H9 (cell line): Measurements from ENCODE around the gene NUP155. TPM values are rescaled to one million over a fixed set of nuclear protein-coding genes. Genes with fewer than 3 reads are reported as not detected.

Experiments used
- DNase-seq: peaks from one replicate; pipeline ENCODE4 v3.0.0-alpha.2; 2017
- H2AFZ ChIP-seq: one replicate; pipeline ENCODE4 v1.6.1; 2013; ENCODE audit warnings: mild to moderate bottlenecking, low read length, control low read depth, moderate library complexity
- H2AK5ac ChIP-seq: 2 replicates; pipeline ENCODE4 v1.6.1; 2013; ENCODE audit warnings: low read length, control low read depth, mixed read lengths; ENCODE audit not compliant: insufficient read length
- H2BK120ac ChIP-seq: one replicate; pipeline ENCODE4 v1.6.1; 2013; ENCODE audit warnings: low read depth, mild to moderate bottlenecking, low read length, control low read depth, inconsistent platforms; ENCODE audit not compliant: poor library complexity, severe bottlenecking
- H2BK12ac ChIP-seq: 2 replicates; pipeline ENCODE4 v1.6.1; 2013; ENCODE audit warnings: low read length, control low read depth, mixed read lengths, low read depth; ENCODE audit not compliant: insufficient read length
- H2BK15ac ChIP-seq: 2 replicates; pipeline ENCODE4 v1.6.1; 2013; ENCODE audit warnings: low read depth, low read length, control low read depth
- H2BK20ac ChIP-seq: one replicate; pipeline ENCODE4 v1.6.1; 2013; ENCODE audit warnings: low read depth, mild to moderate bottlenecking, low read length, control low read depth, inconsistent platforms; ENCODE audit not compliant: poor library complexity, severe bottlenecking
- H2BK5ac ChIP-seq: 2 replicates; pipeline ENCODE4 v1.6.1; 2013; ENCODE audit warnings: low read length, control low read depth, mixed read lengths; ENCODE audit not compliant: insufficient read length
- H3K14ac ChIP-seq: 2 replicates; pipeline ENCODE4 v1.6.1; 2013; ENCODE audit warnings: low read length, control low read depth; ENCODE audit not compliant: insufficient read depth
- H3K18ac ChIP-seq: 2 replicates; pipeline ENCODE4 v1.6.1; 2013; ENCODE audit warnings: low read depth, mild to moderate bottlenecking, mixed read lengths, low read length, control low read depth; ENCODE audit not compliant: insufficient read length
- H3K23ac ChIP-seq: 2 replicates; pipeline ENCODE4 v1.6.1; 2013; ENCODE audit warnings: low read length, control low read depth, mixed read lengths, low read depth; ENCODE audit not compliant: insufficient read length
- H3K23me2 ChIP-seq: 2 replicates; pipeline ENCODE4 v1.6.1; 2013; ENCODE audit warnings: low read depth, mild to moderate bottlenecking, mixed read lengths, low read length, control low read depth; ENCODE audit not compliant: insufficient read length, poor library complexity, severe bottlenecking
- H3K27ac ChIP-seq: 2 replicates; pipeline ENCODE4 v1.5.1; 2013; ENCODE audit warnings: low read length, control low read depth, mixed read lengths, low read depth; ENCODE audit not compliant: insufficient read length
- H3K27me3 ChIP-seq: 2 replicates; pipeline ENCODE4 v1.6.1; 2013; ENCODE audit warnings: low read length, control low read depth, inconsistent platforms; ENCODE audit not compliant: insufficient read depth
- H3K4ac ChIP-seq: 2 replicates; pipeline ENCODE4 v1.6.1; 2013; ENCODE audit warnings: low read depth, mild to moderate bottlenecking, control low read depth, inconsistent platforms, low read length, moderate library complexity
- H3K4me1 ChIP-seq: 2 replicates; pipeline ENCODE4 v1.6.1; 2013; ENCODE audit warnings: low read length, control low read depth, inconsistent platforms; ENCODE audit not compliant: insufficient read depth
- H3K4me2 ChIP-seq: 2 replicates; pipeline ENCODE4 v1.6.1; 2013; ENCODE audit warnings: low read length, control low read depth, mixed read lengths; ENCODE audit not compliant: insufficient read length, insufficient read depth
- H3K56ac ChIP-seq: 2 replicates; pipeline ENCODE4 v1.6.1; 2013; ENCODE audit warnings: low read depth, mild to moderate bottlenecking, mixed read lengths, low read length, control low read depth; ENCODE audit not compliant: insufficient read length
- H3K79me1 ChIP-seq: 2 replicates; pipeline ENCODE4 v1.6.1; 2013; ENCODE audit warnings: low read depth, mild to moderate bottlenecking, moderate library complexity, low read length, control low read depth, inconsistent platforms; ENCODE audit not compliant: insufficient read depth, poor library complexity, severe bottlenecking
- H3K79me2 ChIP-seq: 2 replicates; pipeline ENCODE4 v1.6.1; 2013; ENCODE audit warnings: low read length, control low read depth, inconsistent platforms; ENCODE audit not compliant: insufficient read depth
- H3K9ac ChIP-seq: 2 replicates; pipeline ENCODE4 v1.6.1; 2013; ENCODE audit warnings: low read length, control low read depth, mixed read lengths; ENCODE audit not compliant: insufficient read length; ENCODE audit errors: extremely low read depth
- H3K9me3 ChIP-seq: one replicate; pipeline ENCODE4 v1.6.1; 2013; ENCODE audit warnings: low read depth, low read length, inconsistent platforms; ENCODE audit not compliant: control insufficient read depth
- H3T11ph ChIP-seq: one replicate; pipeline ENCODE4 v1.6.1; 2013; ENCODE audit warnings: mild to moderate bottlenecking, low read length, control low read depth, inconsistent platforms
- H4K20me1 ChIP-seq: one replicate; pipeline ENCODE4 v1.6.1; 2013; ENCODE audit not compliant: control insufficient read depth, insufficient read length, insufficient read depth
- H4K5ac ChIP-seq: 2 replicates; pipeline ENCODE4 v1.6.1; 2013; ENCODE audit warnings: low read depth, mild to moderate bottlenecking, mixed read lengths, low read length, control low read depth; ENCODE audit not compliant: insufficient read length
- H4K8ac ChIP-seq: replicated peaks from 2 replicates; pipeline ENCODE4 v1.6.1; 2013; ENCODE audit warnings: low read length, control low read depth, mixed read lengths, low read depth; ENCODE audit not compliant: insufficient read length
- H4K91ac ChIP-seq: 2 replicates; pipeline ENCODE4 v1.6.1; 2013; ENCODE audit warnings: low read depth, mild to moderate bottlenecking, moderate library complexity, mixed read lengths, low read length, control low read depth; ENCODE audit not compliant: insufficient read length
- H3K27ac Mint-ChIP-seq, 3 experiments: 2 replicates in 2 of 3; 3 replicates in 1 of 3; pipeline ENCODE4 v1.8.0; 2020 to 2021; ENCODE audit warnings: mixed read lengths in 3 of 3, mild to moderate bottlenecking in 1 of 3, moderate library complexity in 1 of 3
- H3K27me3 Mint-ChIP-seq: 2 replicates; pipeline ENCODE4 v1.8.0; 2021; ENCODE audit warnings: low read depth, mild to moderate bottlenecking, moderate library complexity, mixed read lengths
- H3K36me3 Mint-ChIP-seq, 3 experiments: 2 replicates in 2 of 3; 3 replicates in 1 of 3; pipeline ENCODE4 v1.8.0; 2020 to 2021; ENCODE audit warnings: low read depth in 3 of 3, mixed read lengths in 3 of 3; ENCODE audit not compliant: insufficient read depth in 1 of 3
- H3K4me1 Mint-ChIP-seq, 2 experiments: 2 replicates each; pipeline ENCODE4 v1.8.0; 2020; ENCODE audit warnings: mixed read lengths in 2 of 2
- H3K4me3 Mint-ChIP-seq, 2 experiments: 2 replicates in 1 of 2; 3 replicates in 1 of 2; pipeline ENCODE4 v1.8.0; 2020 to 2021; ENCODE audit warnings: mild to moderate bottlenecking in 2 of 2, mixed read lengths in 2 of 2, moderate library complexity in 1 of 2
- H3K9me3 Mint-ChIP-seq, 2 experiments: 2 replicates in 1 of 2; 3 replicates in 1 of 2; pipeline ENCODE4 v1.8.0; 2020; ENCODE audit warnings: mild to moderate bottlenecking in 2 of 2, mixed read lengths in 2 of 2, moderate library complexity in 1 of 2
- WGBS: extraction: QIAGEN DNeasy Blood & Tissue Kit; methylation state at CpG from one replicate; pipeline ENCODE4 v1.1.7; 2013; ENCODE audit warnings: missing lambda C conversion rate, low lambda C conversion rate, mixed read lengths; ENCODE audit not compliant: insufficient read length; ENCODE audit errors: extremely low coverage; 5-methylcytosine and 5-hydroxymethylcytosine counted together
- total RNA-seq: library from RNA; stranded (reverse); gene quantifications from 2 replicates; pipeline ENCODE4 v1.2.1, GENCODE V29; 2021
- TF ChIP-seq, protein P1 (sequence below): fragments of 200-600 bp; sonication (generic); conservative IDR thresholded peaks from 3 replicates; pipeline ENCODE4 v1.8.0; 2021; ENCODE audit warnings: antibody characterized with exemption, mild to moderate bottlenecking

Gene NUP155
- total RNA-seq, 1 experiment from 2014 or later = 82.4 TPM

DNA sequence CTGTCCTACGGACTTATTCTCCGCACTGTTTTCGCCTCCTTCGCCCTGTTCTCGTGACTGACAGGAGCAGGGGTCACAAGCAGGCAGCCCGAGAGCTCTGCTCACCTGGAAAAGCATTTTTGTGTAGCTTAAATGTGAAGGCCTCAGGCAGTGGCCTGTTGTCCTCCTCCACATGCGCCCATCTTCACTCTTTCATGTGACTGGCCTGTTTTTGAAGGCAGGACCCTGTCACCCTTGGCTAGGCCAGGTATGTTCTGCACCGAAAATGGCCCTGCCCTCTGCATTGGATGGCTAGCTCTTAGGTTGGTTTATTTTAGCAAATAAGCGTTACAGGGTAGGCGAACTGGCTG is 121.1 kb downstream of the NUP155 start:
- Histone ChIP-seq H3K4me1 (no peaks in the 10 kb centered on the region), H3K56ac (no peak overlapping the region), H4K91ac (no peak overlapping the region), H3K79me1 (no peaks in the 10 kb centered on the region), H4K5ac (no peak overlapping the region), H3K23ac (no peak overlapping the region), H3K27me3 (no peaks in the 10 kb centered on the region), H3K14ac (no peak overlapping the region), H3K4ac (no peak overlapping the region), H2BK15ac (no peak overlapping the region), H3K79me2 (no peaks in the 10 kb centered on the region), H3K9ac (no peak overlapping the region), H2BK120ac (no peak overlapping the region), H4K20me1 (no peaks in the 10 kb centered on the region), H3K4me2 (peak overlapping the region; percentile 18), H2AFZ (no peak overlapping the region), H3K9me3 (no peaks in the 10 kb centered on the region), H4K8ac (no peak overlapping the region), H2BK5ac (no peak overlapping the region), H2BK20ac (no peak overlapping the region), H2AK5ac (no peak overlapping the region), H2BK12ac (no peak overlapping the region), H3T11ph (no peak overlapping the region), H3K27ac (no peak overlapping the region), H3K23me2 (peaks cover 3% of the 10 kb centered on the region), H3K18ac (no peak overlapping the region)
- Mint-ChIP-seq H3K9me3 (peaks cover 13 to 14% of the 10 kb centered on the region in 2 experiments), H3K4me3 (peak overlapping the region; percentile 78 to 90), H3K27me3 (no peaks in the 10 kb centered on the region; the same call in 1 of the 2 replicates), H3K4me1 (peaks cover 6 to 9% of the 10 kb centered on the region in 2 experiments), H3K36me3 (peaks cover 2 to 11% (median 3%) of the 10 kb centered on the region in 3 experiments; a peak in 6 of 7 replicates), H3K27ac (peak overlapping the region; percentile 81 to 95 (median 91); a peak in 4 of 7 replicates)
- WGBS = no CpG with 5 or more reads among the region's 10 CpGs
- TF ChIP-seq, protein P1, sequence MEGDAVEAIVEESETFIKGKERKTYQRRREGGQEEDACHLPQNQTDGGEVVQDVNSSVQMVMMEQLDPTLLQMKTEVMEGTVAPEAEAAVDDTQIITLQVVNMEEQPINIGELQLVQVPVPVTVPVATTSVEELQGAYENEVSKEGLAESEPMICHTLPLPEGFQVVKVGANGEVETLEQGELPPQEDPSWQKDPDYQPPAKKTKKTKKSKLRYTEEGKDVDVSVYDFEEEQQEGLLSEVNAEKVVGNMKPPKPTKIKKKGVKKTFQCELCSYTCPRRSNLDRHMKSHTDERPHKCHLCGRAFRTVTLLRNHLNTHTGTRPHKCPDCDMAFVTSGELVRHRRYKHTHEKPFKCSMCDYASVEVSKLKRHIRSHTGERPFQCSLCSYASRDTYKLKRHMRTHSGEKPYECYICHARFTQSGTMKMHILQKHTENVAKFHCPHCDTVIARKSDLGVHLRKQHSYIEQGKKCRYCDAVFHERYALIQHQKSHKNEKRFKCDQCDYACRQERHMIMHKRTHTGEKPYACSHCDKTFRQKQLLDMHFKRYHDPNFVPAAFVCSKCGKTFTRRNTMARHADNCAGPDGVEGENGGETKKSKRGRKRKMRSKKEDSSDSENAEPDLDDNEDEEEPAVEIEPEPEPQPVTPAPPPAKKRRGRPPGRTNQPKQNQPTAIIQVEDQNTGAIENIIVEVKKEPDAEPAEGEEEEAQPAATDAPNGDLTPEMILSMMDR = no peak
- no peak for DNase-seq
